ENCODE results near the gene MLC1. TPM values are rescaled to one million over a fixed set of nuclear protein-coding genes. Genes with fewer than 3 reads are reported as not detected.

Gene MLC1
- total and polyA plus RNA-seq, 8 donors: 0.39 to 3.0 (median 2.1) TPM

- Histone ChIP-seq H3K27ac (no peak overlapping the region), H3K9me3 (peaks cover 0 to 11% of the 10 kb centered on the region in 2 donors), H3K36me3 (no peaks in the 10 kb centered on the region), H3K27me3 (peaks cover 0 to 51% of the 10 kb centered on the region in 2 donors), H3K4me3 (no peak overlapping the region), H3K4me1 (no peaks in the 10 kb centered on the region)
- no peak for ATAC-seq
- intact Hi-C loops (cut with DNase I): no loop called here
- DNase-seq: peak in 1 of 4 donors; percentile 22
- TF ChIP-seq CTCF (IDR thresholded peaks at IDR 0.05): no peak
Measured at GRCh38 chr22:50035976-50036724, 49.1 kb downstream of the MLC1 start.

DNA sequence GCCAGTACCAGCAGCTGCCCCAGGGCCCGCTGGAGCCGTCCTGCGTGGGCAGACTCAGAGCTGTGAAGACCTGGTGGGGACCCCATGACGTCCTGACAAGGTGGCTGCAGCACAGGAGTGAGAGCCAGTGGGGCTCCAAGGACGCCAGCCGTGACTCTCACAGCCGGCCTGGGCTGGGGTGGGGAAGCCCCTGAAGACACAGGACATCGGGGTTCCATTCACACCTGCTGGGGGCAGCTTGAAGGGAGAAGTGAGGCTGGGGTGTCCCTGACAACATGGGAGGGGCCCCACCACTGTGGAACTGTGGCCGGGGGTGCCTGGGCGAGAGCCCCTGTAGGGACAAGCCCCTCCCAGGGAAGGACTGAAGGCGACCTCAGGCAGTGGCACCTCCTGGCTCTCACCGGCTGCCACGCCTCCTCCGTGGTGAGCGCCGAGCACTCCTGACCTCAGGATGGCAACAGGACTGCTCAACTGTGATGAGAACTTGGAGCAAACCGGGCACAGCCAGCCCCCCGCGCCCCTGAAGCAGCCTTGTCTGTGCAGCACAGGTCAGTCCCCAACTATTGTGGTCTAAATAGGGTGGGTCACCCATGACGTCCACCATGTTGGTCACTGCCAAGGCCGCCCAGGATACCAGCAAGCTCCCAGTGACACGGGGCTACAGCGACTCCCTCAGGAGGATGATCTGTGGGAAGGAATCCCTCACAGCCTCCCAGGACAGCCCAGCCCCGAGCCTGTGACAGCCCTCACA lies 49.9 kb downstream of the MLC1 start:
- intact Hi-C loops (cut with DNase I): no loop called here
- peak in 2 of 4 donors; percentile 22 to 65 for DNase-seq
- Histone ChIP-seq H3K9me3 (peaks cover 0 to 11% of the 10 kb centered on the region in 2 donors), H3K4me3 (no peak overlapping the region), H3K4me1 (peaks cover 0 to 2% of the 10 kb centered on the region in 2 donors), H3K36me3 (no peaks in the 10 kb centered on the region), H3K27me3 (peaks cover 0 to 60% of the 10 kb centered on the region in 2 donors), H3K27ac (no peak overlapping the region)
- TF ChIP-seq CTCF (IDR thresholded peaks at IDR 0.05): no peak
- ATAC-seq: no peak

DNA sequence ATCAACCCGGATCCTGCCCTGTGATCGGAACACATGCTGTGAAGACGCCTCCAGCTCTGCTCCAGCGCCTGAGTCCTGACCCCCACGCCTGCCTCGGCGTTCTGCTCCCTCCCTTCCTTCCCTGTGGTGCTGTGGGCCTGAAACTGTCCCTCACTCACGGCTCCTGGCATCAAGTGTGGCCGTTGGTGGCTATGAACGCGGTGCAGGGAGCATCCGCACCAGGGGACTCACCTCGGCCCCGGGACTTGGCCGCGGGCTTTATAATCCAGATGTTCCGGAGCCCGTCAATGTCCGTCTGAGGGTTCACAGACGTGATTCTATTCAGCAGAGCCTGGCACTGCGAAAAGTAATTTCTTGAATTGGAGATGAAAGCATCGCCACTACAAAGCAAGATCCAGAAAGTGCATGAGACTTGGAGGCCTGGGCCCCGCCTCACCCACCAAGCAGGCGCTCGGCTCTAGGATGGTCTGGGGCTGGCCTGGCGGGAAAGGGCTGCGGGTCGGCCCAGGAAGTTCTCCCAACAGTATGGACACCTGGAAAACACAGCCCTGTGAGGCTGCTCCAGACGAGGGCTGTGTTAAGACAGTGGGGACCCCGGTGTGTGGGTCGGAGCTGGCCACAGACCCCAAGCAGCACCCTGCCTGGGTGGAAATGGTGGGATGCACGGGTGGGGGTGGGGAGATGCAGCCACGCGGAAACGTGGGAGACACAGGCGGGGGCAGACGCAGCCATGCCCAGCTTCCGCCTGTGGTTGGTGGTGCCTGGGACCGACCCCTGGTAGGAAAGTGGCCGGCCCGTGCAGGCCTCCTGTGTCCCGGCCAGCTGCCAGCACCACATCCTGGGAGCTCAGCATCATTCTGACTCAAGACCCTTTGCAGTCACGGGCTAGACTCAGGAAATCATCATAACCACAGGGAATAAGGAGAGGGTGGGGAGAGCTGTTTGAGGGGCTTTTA lies 50.8 kb downstream of the MLC1 start:
- Histone ChIP-seq H3K27ac (no peak overlapping the region), H3K4me3 (no peak overlapping the region), H3K4me1 (peaks cover 3 to 10% of the 10 kb centered on the region in 2 donors), H3K9me3 (peaks cover 0 to 11% of the 10 kb centered on the region in 2 donors), H3K27me3 (peaks cover 0 to 69% of the 10 kb centered on the region in 2 donors), H3K36me3 (no peaks in the 10 kb centered on the region)
- TF ChIP-seq CTCF (IDR thresholded peaks at IDR 0.05): no peak
- intact Hi-C loops (cut with DNase I): no loop called here
- ATAC-seq (no peak), DNase-seq (peak in 2 of 4 donors; percentile 16 to 68)

DNA sequence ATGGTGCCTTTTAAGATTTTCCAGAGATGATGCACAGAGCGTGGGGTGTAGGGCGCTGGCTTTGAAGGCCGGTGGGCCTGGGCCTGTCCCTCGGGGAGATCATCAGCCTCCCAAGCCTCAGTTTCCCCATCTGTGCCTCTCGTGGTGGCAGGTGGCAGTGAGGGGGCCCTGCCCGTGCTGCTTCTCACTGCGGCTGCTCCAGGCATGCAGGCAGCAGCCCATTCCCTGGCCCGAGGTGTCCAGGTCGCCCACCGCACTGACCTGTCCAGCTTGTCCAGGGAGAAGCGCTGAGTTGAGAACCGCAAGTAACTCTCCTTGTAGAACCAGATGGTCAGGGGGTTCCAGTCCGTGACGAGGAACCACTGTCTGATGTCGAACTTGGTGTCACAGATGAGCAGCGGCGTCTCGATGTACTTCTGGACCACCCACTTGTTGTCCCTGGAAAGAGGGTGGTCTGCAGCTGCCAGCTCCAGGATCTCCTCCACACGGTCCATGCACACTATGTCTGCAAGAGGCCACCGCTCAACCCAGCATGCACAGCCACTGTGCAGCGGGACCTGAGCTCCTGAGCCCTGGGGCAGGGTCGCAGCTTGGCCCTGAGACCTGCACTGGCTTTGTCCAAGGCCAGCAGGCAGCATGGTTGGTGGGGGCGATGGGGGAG lies 52.2 kb downstream of the MLC1 start:
- no peaks in the 10 kb centered on the region for H3K36me3 ChIP-seq
- H3K9me3 ChIP-seq: no peaks in the 10 kb centered on the region
- H3K4me3 ChIP-seq: no peak overlapping the region
- no peak for TF ChIP-seq CTCF (IDR thresholded peaks at IDR 0.05)
- H3K27me3 ChIP-seq: peaks cover 0 to 74% of the 10 kb centered on the region in 2 donors
- H3K27ac ChIP-seq: no peak overlapping the region
- H3K4me1 ChIP-seq: peaks cover 3 to 10% of the 10 kb centered on the region in 2 donors
- DNase-seq: peak in 2 of 4 donors; percentile 14 to 45
- ATAC-seq: no peak
- intact Hi-C loops (cut with DNase I): no loop called here

Data from left lung (tissue), 10 donors.